Measurements from ENCODE around the gene FAM149B1. TPM values are rescaled to one million over a fixed set of nuclear protein-coding genes. Genes with fewer than 3 reads are reported as not detected.

FAM149B1 gene
- total and polyA plus RNA-seq, 2 of the 13 experiments (the other 11 are each of a cell fraction or from before 2014, with no cell fraction given), result 9.3 to 16.8 TPM

GRCh38 chr10:73251683-73252444 is 83.9 kb downstream of the FAM149B1 start:
- peak; percentile 54 for ATAC-seq
- ChIA-PET CTCF (ENCODE audit: low intra/inter-chr PET ratio, low total read pairs) (no interaction called here), POLR2A (interaction anchor here (0.7 to 2.9 kb wide), 7 partner anchors 11 to 479 kb away, joined by 3 to 21 read pairs (median 3); partner anchors contain the start of genes ANXA7, CFAP70 and PPP3CB)
- intact Hi-C loops (cut with micrococcal nuclease; ENCODE audit: unreplicated experiment) (no loop called here), in situ Hi-C loops (cut with HindIII; ENCODE audit: extremely low pct_ligation_motif_present, low pct_unique_long_range_greater_than_20kb) (loop anchor here (10.0 to 25.0 kb wide), 2 partner anchors 243 to 385 kb away; partner anchors contain the start of genes MYOZ1 and PPP3CB)
- whole genome bisulfite sequencing (ENCODE audit: low lambda C conversion rate), result 0% methylated on average over 13 of the region's 23 CpGs
- Histone ChIP-seq H3K4me2 (ENCODE audit: low read depth, low read length) (peak overlapping the region; percentile 95), H3K4me3 (replicated peaks in 1 of 3; ENCODE audit: insufficient read depth in 1 of 3, low read depth in 2 of 3, low read length in 3 of 3) (peak overlapping the region; percentile 78 to 92 (median 84)), H2AFZ (ENCODE audit: low read length) (no peak overlapping the region), H3K36me3 (replicated peaks in 1 of 2; ENCODE audit: control insufficient read depth in 1 of 2, insufficient read depth in 2 of 2, low read length in 2 of 2) (peaks cover 0 to 8% of the 10 kb centered on the region in 2 experiments; a peak in 2 of 5 replicates), H3K4me1 (ENCODE audit: insufficient read depth, low read length) (peaks cover 37% of the 10 kb centered on the region), H3K9ac (ENCODE audit: insufficient read depth, low read depth, low read length) (peak overlapping the region; percentile 99), H3K27ac (ENCODE audit: extremely low read length, insufficient read depth, low read length) (peak overlapping the region; percentile 88), H4K20me1 (ENCODE audit: insufficient read depth, low read length) (no peaks in the 10 kb centered on the region), H3K27me3 (ENCODE audit: control insufficient read depth in 1 of 2, insufficient read depth in 2 of 2, low read length in 2 of 2) (no peaks in the 10 kb centered on the region; a peak in 1 of 5 replicates), H3K9me3 (ENCODE audit: low read length) (no peaks in the 10 kb centered on the region), H3K79me2 (ENCODE audit: insufficient read depth, low read length) (peaks cover 36% of the 10 kb centered on the region)
- TSS peak; percentile 77 for BruUV-seq (replicated peaks)
- FAIRE-seq, result peak; percentile 30
- DNase-seq (ENCODE audit: low spot score), result peak; percentile 69
- peak; percentile 20; the same call in 1 of the 2 replicates for TF ChIP-seq ZC3H13 (CRISPR knock-in tag; IDR thresholded peaks at IDR 0.05)
- TF ChIP-seq MED13 (CRISPR knock-in tag; IDR thresholded peaks at IDR 0.05), result 0 out of 2 replicates have a peak, but pooled peaks have one; percentile 40
- 0 out of 2 replicates have a peak, but pooled peaks have one; percentile 19 for TF ChIP-seq ZNF549 (CRISPR knock-in tag; IDR thresholded peaks at IDR 0.05)
- no peak for TF ChIP-seq MAFG (CRISPR knock-in tag; IDR thresholded peaks at IDR 0.05)
- TF ChIP-seq CEBPB (IDR thresholded peaks at IDR 0.05; ENCODE audit: borderline replicate concordance, low read depth, low read length), result peak; percentile 81
- TF ChIP-seq NFYC (CRISPR knock-in tag; IDR thresholded peaks at IDR 0.05), result peak; percentile 34; the same call in 1 of the 2 replicates
- TF ChIP-seq PHF8 (CRISPR knock-in tag; IDR thresholded peaks at IDR 0.05), result no peak
- TF ChIP-seq, protein P1, sequence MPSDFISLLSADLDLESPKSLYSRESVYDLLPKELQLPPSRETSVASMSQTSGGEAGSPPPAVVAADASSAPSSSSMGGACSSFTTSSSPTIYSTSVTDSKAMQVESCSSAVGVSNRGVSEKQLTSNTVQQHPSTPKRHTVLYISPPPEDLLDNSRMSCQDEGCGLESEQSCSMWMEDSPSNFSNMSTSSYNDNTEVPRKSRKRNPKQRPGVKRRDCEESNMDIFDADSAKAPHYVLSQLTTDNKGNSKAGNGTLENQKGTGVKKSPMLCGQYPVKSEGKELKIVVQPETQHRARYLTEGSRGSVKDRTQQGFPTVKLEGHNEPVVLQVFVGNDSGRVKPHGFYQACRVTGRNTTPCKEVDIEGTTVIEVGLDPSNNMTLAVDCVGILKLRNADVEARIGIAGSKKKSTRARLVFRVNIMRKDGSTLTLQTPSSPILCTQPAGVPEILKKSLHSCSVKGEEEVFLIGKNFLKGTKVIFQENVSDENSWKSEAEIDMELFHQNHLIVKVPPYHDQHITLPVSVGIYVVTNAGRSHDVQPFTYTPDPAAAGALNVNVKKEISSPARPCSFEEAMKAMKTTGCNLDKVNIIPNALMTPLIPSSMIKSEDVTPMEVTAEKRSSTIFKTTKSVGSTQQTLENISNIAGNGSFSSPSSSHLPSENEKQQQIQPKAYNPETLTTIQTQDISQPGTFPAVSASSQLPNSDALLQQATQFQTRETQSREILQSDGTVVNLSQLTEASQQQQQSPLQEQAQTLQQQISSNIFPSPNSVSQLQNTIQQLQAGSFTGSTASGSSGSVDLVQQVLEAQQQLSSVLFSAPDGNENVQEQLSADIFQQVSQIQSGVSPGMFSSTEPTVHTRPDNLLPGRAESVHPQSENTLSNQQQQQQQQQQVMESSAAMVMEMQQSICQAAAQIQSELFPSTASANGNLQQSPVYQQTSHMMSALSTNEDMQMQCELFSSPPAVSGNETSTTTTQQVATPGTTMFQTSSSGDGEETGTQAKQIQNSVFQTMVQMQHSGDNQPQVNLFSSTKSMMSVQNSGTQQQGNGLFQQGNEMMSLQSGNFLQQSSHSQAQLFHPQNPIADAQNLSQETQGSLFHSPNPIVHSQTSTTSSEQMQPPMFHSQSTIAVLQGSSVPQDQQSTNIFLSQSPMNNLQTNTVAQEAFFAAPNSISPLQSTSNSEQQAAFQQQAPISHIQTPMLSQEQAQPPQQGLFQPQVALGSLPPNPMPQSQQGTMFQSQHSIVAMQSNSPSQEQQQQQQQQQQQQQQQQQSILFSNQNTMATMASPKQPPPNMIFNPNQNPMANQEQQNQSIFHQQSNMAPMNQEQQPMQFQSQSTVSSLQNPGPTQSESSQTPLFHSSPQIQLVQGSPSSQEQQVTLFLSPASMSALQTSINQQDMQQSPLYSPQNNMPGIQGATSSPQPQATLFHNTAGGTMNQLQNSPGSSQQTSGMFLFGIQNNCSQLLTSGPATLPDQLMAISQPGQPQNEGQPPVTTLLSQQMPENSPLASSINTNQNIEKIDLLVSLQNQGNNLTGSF (CRISPR knock-in tag; IDR thresholded peaks at IDR 0.05), result peak; percentile 25; the same call in 1 of the 2 replicates
- TF ChIP-seq ZBTB8A (CRISPR knock-in tag; IDR thresholded peaks at IDR 0.05; ENCODE audit: borderline replicate concordance, low read depth), result peak; percentile 78; the same call in 1 of the 2 replicates
- TF ChIP-seq NAIF1 (CRISPR knock-in tag; IDR thresholded peaks at IDR 0.05; ENCODE audit: borderline replicate concordance), result 0 out of 2 replicates have a peak, but pooled peaks have one; percentile 4
- TF ChIP-seq, protein P2, sequence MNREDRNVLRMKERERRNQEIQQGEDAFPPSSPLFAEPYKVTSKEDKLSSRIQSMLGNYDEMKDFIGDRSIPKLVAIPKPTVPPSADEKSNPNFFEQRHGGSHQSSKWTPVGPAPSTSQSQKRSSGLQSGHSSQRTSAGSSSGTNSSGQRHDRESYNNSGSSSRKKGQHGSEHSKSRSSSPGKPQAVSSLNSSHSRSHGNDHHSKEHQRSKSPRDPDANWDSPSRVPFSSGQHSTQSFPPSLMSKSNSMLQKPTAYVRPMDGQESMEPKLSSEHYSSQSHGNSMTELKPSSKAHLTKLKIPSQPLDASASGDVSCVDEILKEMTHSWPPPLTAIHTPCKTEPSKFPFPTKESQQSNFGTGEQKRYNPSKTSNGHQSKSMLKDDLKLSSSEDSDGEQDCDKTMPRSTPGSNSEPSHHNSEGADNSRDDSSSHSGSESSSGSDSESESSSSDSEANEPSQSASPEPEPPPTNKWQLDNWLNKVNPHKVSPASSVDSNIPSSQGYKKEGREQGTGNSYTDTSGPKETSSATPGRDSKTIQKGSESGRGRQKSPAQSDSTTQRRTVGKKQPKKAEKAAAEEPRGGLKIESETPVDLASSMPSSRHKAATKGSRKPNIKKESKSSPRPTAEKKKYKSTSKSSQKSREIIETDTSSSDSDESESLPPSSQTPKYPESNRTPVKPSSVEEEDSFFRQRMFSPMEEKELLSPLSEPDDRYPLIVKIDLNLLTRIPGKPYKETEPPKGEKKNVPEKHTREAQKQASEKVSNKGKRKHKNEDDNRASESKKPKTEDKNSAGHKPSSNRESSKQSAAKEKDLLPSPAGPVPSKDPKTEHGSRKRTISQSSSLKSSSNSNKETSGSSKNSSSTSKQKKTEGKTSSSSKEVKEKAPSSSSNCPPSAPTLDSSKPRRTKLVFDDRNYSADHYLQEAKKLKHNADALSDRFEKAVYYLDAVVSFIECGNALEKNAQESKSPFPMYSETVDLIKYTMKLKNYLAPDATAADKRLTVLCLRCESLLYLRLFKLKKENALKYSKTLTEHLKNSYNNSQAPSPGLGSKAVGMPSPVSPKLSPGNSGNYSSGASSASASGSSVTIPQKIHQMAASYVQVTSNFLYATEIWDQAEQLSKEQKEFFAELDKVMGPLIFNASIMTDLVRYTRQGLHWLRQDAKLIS (CRISPR knock-in tag; IDR thresholded peaks at IDR 0.05), result 0 out of 2 replicates have a peak, but pooled peaks have one; percentile 21
- TF ChIP-seq MTF2 (CRISPR knock-in tag; IDR thresholded peaks at IDR 0.05; ENCODE audit: borderline replicate concordance), result peak; percentile 34; the same call in 1 of the 2 replicates

Measured in HepG2 (cell line).